ENCODE data around the gene COL5A1.

The COL5A1 gene

GRCh38 chr9:134825025-134825424 lies 183.4 kb downstream of the COL5A1 start:
- no peak for DNase-seq

- DNase-seq = no peak
Observed at GRCh38 chr9:134826336-134827285, 185.0 kb downstream of the COL5A1 start.

DNA sequence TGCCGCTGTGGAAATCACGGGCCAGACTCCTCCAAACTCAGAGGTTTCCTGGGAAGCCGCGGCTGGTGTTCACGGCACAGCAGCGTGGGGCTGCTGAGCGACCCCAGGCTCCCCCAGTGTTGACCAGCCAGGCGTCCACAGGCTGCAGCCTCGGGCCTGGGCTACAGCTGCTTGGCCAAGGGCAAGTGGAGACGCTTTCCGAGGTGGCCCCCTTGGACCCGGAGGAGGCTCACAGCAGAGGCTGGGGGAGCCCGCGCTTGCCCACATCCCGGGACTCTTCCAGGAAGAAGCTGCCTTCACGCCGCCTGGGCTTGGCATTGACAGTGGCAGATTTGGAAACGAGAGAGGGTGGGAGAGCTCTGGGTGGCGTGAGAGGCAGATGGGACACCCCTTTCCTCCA lies 186.0 kb downstream of the COL5A1 start:
- DNase-seq = no peak

- no peak for DNase-seq
Observed at GRCh38 chr9:134827993-134828392, 186.4 kb downstream of the COL5A1 start.

- no peak for DNase-seq
Observed at GRCh38 chr9:134828892-134829291, 187.3 kb downstream of the COL5A1 start.

GRCh38 chr9:134829356-134829937 lies 187.8 kb downstream of the COL5A1 start:
- no peak for DNase-seq

DNA sequence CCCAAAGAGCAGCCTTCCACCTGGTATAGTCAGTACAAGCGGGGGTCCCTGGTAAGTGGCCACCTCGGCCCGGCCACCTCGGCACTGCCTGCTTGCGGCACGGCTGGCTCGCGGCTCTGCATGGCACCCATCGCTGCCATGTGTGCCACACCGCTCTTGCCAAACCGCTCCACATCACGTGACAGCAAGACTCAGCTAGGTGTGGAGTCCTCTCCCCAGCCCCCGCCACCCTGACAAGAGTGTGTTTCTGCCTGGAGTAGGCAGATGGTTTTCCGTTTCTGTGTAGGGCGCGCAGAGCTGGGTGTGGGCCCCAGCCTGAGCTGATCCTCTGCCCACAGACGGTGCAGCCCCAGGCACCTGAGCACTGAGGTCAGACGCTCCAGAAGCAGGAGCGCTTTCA lies 188.5 kb downstream of the COL5A1 start:
- DNase-seq = no peak

- DNase-seq = no peak
Observed at GRCh38 chr9:134830926-134831720, 189.5 kb downstream of the COL5A1 start.

- DNase-seq = no peak
Observed at GRCh38 chr9:134832471-134832870, 190.9 kb downstream of the COL5A1 start.

- DNase-seq = no peak
Observed at GRCh38 chr9:134833294-134833880, 191.8 kb downstream of the COL5A1 start.

- DNase-seq = no peak
Observed at GRCh38 chr9:134834217-134834956, 192.8 kb downstream of the COL5A1 start.

GRCh38 chr9:134834957-134835419 lies 193.4 kb downstream of the COL5A1 start:
- no peak for DNase-seq

- no peak for DNase-seq
Observed at GRCh38 chr9:134835448-134835847, 193.8 kb downstream of the COL5A1 start.

- DNase-seq = no peak
Observed at GRCh38 chr9:134835987-134836386, 194.4 kb downstream of the COL5A1 start.

DNA sequence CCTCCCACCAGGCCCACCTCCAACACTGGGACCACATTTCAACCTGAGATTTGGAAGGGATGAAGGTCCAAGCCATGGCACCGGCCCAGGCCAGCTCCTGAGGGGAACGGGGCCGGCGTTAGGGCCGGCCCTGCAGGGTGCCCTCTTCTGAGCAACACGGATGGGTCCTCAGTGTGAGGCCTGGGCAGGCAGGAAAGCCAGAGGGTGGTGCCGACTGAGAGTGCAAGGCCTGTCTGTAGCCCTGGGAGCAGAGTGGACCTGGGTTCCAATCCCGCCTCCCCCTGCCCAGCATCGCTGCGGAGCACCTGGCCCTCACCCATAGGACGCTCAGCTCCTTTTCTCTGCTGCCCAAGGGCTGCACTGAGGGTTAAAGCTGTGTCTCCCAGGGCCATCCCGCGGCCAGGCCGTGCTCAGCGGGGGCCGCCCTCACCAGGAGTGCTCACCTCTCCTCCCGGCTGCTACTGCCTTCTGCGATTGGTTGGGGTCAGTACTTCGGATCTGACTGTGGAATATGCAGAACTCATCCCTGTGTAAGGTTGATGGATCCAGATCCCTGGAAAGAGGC lies 194.9 kb downstream of the COL5A1 start:
- no peak for DNase-seq

GRCh38 chr9:134837529-134837928 lies 195.9 kb downstream of the COL5A1 start:
- no peak for DNase-seq

GRCh38 chr9:134838651-134839454 lies 197.2 kb downstream of the COL5A1 start:
- no peak for DNase-seq

DNA sequence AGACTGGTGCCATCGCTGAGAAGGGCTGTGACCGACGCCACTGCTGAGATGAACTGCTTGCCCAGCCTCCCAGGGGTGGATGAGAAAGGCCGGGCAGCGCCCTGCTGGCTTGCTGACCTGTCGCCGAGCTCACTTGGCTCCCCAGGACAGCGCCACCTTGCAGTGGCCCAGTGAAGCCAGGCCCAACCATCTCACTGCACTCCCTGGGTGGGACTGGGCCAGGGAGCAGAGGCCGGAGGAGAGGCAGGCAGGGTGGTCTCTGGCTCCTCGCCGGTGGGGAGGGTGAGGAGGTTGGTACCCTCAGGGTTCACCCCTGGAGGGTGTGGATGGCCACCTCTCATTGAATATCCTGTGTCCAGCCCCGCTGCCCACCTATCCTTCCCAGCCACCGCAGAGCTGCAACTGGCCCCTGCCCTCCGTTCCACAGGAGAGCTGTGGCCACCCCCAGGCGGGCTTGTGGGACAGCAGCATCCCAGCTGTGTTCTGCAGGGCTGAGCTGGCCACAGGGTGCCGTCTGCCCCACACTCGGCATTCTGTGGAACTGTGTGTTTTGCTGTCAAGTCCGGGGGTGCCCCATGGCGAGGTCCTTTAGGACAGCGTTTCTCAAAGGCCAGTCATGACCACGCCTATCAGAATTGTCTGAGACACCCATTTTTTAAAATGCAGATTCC lies 198.0 kb downstream of the COL5A1 start:
- no peak for DNase-seq

GRCh38 chr9:134840511-134840910 lies 198.9 kb downstream of the COL5A1 start:
- DNase-seq = no peak
